Measurements from ENCODE around the gene ZNF516.

The ZNF516 gene

DNA sequence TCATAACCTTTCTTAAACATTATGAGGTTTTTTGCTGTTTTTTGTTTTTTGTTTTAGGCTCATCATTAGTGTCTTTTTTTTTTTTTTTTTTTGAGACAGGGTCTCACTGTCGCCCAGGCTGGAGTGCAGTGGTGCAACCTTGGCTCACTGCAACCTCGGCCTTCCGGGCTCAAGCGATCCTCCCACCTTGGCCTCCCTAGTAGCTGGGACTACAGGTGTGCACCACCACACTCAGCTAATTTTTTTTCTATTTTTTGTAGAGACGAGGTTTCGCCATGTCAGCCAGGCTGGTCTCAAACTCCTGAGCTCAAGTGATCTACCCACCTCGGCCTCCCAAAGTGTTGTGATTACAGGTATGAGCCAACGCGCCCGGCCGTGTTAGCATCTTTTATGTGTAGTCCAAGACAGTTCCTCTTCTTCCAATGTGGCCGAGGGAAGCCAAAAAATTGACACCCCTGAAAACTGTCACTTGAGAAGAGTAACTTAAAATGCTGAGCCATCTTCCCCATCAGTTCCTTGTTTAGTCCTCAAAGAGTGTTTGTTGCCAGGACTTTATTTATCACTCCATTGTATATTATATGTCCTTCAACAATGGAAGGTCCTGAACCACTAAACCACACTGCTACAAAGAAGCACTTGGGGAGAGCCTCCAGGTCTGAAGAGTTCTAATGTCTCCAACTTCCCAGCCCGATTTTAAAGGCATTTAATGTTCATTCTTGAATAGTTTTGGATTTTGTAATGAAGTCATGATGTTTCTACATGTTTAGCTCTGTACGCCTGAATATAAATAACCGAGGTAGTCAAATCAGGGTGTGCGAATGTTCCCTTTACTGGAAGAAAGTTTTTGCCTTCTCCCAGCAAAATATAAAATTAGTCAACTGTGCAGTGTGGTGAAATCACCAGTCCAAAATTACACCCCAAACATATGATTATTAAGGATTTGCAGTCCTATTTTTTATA lies 26.4 kb downstream of the ZNF516 start:
- DNase-seq (ENCODE audit: low read depth in 2 of 2): no peak

DNA sequence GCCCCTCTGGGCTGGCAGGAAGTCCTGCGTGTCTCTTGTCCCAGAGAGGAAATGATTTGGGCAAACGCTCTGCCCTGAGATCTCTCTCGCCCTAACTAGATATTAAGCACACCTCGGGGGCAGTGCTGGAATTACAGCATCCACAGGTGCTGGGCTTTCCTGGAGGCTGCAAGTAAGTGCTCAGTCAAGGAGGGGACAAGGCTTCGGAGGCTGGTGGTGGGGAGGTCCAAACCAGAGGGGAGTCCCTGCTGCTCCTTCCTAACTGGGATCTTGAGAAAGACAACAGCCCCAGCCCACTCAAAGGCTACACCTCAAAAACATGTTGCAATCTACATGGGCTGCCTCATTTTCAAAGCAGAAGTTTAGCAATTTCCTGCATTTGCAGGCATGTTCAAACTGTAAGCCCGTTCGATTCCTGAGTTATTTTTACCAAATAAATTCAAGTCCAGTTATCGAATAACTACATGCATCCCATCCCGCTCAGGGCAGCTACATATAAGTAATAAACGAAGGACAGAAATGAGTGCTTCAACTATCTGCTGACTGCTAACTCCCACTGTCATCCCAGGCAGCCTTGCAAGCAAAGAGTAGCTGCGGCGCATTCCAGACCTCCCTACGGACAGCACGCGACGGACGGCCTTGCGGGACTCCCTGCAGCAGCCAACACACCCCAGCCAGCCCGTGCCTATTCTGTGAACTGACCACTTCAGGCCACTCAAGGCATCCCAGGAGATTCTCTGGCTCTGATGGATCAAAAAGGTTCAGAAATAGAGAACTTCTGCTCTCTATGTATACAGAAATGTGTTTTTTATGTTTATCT lies 27.5 kb downstream of the ZNF516 start:
- DNase-seq (ENCODE audit: low read depth in 2 of 2): no peak

DNA sequence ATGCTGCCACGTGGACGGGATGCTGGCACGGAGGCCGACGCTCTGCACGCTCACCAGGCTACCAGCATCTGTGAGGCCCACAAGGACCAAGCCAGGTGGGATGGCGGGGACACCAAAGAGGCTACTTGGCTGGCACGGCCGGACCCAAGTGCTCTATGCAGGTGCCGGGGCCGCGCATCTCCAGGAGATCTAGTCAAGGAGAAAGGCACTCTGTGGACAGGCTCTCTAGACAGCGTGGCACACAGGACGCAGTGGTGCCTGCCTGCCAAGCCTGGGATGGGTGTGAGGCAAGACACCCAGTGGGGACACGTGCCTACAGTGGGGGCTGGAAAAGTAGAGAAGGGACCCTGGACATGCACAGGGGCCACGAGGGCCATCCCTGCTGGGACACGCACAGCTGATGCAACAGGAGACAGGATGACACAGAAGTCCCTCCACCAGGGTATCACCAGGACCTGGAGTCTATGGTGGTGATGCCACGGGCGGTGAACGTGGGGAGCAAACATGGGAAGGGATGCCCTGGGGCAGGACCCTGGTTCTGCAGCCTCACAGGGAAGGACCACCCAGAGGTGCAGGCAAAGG lies 28.5 kb downstream of the ZNF516 start:
- DNase-seq (ENCODE audit: low read depth in 2 of 2): no peak

DNA sequence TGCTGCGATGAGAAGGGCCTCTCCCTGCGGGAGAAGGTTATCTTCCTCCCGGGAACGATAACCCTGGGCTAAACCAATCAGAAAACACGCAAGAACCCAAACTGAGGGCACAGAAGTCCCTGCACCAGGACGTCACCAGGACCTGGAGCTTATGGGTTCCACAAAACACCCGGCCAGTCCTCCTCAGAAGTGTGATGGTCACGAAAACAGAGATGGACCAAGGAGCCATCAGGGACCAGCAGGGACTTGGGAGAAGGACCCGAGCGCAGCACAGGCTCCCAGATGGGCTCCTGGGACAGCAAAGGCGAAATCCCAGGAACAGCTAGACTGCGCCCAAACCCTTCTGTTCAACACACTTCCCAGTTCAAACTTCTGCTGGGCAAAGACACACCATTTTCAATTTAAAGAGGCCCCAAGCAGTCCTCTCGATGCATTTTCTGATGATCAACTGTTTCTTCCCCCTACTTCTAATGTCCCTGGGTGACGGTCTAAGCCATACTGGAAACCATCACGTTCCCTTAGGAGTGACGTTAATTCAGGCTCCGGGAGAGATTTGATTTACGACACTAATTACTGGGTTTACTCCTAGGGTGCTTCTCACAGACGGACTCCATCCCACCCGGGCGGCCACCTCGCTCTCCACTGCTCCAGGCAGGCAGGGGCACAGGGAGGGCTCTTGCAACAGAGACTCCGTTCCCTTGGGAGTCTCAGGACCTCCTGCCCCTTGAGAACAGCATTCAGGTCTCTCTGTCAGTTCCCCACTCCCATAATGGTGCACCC lies 29.2 kb downstream of the ZNF516 start:
- DNase-seq (ENCODE audit: low read depth in 2 of 2): no peak

DNA sequence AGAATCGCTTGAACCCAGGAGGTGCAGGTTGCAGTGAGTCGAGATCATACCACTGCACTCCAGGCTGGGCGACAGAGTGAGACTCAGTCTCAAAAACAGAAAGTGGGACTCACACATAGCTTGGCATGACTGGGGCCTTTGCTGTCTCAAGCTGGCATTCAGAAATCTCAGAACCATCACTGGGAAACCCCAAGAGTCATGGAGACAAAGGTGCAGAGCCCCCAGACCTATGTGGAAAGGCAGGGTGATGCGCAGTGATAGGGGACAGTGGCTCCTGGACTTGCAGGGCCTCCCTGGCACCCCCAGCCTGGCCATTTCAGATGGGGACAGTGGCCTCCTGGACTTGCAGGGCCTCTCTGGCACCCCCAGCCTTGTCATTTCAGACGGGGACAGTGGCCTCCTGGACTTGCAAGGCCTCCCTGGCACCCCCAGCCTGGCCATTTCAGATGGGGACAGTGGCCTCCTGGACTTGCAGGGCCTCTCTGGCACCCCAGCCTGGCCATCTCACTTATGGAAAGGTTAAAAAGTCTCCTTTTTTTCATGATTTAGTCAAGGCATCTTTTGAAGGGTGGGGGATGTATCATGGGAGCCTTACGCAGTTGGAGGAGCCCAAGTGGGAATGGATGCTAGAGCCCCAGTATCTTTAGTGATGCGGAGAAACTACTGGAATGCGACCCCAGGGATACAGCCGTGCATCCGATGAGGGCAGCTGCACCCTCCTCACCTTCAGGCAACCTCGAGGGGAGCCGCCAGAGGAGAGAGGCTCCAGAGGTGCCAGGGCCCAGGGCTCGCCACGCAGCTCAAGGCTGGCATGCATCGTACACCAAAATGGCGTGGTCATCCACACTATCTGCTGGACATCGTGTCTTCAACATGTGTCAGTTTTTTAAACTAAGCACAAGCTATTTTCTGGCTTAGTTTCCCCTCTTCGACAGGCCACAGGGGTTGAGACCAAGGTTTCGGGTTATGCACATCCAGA lies 30.5 kb downstream of the ZNF516 start:
- DNase-seq (ENCODE audit: low read depth in 2 of 2): no peak

DNA sequence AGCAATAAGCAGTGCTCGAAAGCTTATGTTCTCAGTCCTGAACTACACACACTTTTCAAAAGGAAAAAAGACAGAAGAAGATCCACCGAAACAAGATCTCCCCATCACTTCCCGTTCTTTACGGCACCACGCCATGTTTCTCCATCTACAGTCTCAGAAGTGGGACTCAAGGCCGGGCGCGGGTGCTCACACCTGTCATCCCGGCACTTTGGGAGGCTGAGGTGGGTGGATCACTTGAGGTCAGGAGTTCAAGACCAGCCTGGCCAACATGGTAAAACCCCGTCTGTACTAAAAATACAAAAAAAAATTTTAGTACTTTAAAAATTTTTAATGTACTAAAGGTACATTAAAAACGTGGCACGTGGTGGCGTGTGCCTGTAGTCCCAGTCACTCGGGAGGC lies 31.2 kb downstream of the ZNF516 start:
- no peak for DNase-seq (ENCODE audit: low read depth in 2 of 2)

DNA sequence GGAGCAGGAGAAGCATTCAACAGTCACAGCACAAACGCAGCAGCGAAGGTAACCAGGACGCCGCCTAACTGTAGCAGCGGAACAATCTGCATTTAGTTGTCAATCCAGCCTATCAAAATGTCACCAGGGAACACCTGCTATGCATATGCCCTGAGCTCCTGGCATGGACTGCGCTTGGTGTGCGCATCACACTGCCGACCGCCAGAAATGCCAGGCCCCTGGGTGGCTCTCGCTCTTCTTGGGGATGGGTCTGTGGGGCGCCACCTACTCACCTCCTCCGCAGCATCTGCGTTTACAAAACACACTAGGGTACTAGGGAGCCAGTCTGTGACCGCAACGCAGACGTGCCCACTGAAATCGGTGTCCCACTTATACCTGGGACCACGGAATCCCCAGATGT lies 31.7 kb downstream of the ZNF516 start:
- no peak for DNase-seq (ENCODE audit: low read depth in 2 of 2)

DNA sequence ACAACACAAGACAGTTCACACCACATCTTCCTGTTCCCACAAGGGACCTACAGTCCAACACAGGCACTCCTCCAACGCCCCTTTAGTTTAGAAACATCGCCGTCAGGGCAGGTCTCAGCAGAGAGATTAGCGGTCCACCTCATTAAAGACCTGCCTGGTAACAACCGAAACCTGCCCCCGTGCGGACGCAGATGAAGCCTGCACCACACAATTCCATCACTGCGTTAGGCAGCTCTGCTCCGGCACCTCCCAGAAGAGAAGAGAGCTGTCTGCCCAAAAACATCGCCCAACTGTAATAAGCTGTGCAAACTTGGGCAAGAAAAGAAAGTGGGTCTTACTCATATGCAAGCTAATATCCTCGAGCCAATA lies 32.7 kb downstream of the ZNF516 start:
- DNase-seq (ENCODE audit: low read depth in 2 of 2): no peak

DNA sequence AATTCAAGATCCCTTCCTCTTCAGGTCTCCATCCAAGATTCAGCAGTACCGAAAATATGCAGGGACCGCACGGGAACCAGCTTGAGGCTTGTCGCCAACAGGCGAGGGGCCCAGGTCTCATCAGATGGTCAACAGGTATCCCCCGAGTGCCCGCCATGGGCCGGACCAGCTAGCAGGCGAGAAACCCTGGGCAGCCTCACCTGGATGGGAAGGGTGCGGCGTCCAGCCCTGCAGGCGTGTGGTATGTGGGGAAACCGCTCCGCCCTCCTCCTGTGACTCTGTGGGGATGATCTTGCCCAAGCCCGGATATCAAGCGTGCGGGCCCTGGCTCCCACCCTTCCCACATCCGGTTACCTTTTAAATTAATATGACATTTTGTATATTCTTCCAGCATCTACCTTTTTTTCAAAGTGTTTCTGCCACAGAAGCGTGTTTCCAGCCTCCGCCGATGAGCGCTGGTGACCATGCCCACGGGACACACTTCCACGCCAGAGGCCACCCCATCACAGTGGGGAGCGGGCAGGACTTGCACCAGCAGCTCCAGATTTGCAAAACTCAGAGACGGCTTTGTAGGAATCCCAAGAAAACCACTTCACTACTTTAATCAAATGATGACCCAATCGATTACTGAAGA lies 33.2 kb downstream of the ZNF516 start:
- no peak for DNase-seq (ENCODE audit: low read depth in 2 of 2)

DNA sequence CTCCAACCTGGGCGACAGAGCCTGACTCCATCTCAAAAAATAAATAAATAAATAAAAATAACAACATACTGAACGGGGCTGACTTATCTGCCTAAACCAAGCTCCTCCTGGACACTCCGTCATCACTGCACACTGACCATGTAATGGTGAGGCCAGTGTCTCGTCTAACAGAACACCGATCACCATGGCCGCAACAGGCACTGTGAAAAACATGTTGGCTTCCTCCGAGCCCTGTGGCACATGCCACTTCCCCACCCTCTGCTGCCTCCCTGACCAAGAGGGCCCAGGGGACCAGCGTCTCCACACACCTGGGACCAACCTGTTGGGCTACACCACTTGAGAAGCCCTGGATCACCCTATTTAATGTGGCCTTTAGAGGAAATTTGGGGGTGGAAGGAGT lies 33.9 kb downstream of the ZNF516 start:
- no peak for DNase-seq (ENCODE audit: low read depth in 2 of 2)

DNA sequence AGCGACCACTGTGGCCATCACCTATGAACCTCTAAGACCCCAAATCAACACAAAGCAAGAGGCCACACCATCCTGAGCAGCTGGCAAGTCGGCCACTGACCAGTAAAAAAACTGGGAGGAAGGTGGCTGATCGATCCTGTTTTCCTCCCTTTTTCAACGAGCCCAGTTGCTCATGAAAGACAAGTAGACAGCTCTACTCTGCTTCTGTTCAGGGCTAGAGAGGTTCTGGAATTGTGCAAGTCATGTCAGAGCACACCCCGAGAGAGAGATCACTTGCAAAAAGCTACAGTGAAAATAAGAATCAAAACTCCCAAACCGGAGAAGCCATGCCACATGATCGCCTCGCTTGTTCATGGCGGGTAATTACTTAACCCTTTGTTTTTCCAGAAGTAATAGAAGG lies 34.6 kb downstream of the ZNF516 start:
- no peak for DNase-seq (ENCODE audit: low read depth in 2 of 2)

DNA sequence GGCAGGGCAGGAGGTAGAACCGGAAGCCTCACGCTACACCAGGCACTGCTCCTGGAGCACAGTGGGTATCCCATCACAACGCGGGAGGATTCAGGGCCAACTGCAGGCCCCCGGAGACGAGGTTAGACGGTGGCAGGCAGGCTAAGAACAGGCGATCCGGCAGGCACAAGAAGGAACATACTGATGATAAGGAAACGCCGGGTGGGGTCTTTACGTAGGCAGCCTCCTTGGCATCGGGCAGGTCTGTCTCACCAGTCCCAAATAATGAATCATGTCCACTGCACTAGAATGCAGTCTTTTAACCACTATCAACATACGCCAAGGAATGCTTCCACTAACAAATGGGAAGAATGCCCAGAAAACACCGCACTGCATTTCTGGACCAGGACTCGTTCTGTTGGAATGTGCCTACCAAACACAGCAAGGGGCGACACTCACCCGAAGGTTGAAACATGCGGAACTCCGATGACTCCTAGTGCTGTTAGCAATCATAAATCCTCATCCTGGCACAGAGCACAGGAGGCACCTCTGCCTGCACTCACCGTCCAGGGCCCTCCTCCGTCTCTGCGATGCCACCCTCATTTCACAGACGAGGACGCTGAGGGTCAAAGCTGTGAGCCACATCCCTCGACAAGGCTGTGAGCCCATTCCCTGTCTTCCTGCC lies 35.2 kb downstream of the ZNF516 start:
- DNase-seq (ENCODE audit: low read depth in 2 of 2): no peak

DNA sequence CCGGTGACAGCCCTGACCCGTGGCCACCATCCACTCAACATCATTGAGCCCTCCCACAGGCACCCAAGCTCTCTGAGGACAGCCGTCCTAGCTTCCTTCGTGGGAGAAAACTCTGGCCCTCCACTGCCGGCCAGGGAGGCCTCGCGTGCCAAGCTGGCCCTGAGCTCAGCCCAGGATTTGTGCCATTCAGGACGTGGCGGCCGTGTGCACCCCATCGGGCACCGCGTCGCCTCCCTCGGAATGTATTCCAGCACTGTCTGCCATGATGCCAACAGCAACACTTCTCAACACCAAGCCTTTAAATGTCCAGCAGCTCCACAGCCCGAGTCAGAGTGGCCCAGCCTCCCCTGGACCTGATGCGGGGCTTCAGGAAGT lies 35.7 kb downstream of the ZNF516 start:
- DNase-seq (ENCODE audit: low read depth in 2 of 2): no peak

DNA sequence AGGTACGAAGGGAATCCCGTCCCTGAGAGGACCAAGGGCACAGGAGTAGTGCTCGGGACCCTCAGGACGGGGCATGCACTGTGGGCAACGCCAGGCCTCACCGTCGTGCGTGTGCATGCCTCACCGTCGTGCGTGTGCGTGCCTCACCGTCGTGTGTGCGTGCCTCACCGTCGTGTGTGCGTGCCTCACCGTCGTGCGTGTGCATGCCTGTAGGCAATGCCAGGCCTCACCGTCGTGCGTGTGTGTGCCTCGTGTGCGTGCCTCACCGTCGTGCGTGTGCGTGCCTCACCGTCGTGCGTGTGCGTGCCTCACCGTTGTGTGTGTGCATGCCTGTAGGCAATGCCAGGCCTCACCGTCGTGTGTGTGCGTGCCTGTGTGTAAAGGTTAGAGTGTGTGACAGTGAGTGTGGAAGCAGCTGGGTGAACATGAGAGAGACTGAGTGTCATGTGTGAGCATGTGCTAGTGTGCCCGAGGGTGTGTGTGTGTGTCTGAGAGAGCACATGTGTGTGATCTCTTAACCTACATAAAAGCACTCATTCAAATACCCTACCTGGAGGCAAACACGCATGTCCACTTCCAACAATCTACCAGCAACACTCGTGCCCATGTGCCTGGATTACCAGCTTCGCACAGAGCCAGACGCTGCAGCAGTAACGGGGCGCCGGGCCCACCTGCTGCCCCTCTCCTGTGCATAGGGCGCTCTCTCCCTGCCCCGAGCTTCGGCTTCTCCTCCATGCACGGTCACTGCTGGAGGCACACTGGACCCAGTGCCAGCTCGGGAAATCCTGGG lies 36.3 kb downstream of the ZNF516 start:
- no peak for DNase-seq (ENCODE audit: low read depth in 2 of 2)

DNA sequence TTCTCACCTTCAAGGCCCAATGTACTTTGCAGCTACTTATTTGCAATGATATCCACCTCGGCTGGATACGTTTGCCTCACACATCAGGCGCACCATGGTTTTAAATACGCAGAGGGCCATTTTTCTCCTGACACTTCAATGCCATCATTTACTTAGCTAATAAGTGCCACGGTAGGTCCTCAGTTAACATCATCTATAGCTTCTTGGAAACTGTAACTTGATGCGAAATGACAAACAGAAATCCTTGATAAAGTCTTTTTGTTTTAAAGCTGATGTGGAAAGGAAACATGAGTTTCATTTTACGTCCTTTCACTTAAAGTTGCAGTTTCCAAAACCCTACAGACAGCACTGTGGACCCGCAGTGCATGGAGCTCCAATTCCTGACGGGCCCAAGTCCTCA lies 37.1 kb downstream of the ZNF516 start:
- DNase-seq (ENCODE audit: low read depth in 2 of 2): no peak

DNA sequence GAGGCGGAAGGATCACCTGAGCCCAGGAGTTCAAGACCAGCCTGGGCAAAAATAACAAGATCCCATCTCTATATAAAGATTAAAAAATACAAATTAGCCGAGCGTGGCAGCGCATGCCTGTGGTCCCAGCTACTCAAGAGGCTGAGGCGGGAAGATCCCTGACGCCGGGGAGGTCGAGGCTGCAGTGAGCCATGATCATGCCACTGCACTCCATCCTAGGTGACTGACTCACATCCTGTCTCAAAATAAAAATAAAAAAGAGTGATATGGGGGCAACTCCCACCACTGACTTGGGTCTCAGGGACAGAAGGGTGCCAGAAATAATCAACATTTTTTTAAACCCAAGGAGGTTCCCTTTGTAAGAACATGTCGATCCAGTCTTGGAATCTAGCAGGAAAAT lies 37.6 kb downstream of the ZNF516 start:
- DNase-seq (ENCODE audit: low read depth in 2 of 2): no peak

DNA sequence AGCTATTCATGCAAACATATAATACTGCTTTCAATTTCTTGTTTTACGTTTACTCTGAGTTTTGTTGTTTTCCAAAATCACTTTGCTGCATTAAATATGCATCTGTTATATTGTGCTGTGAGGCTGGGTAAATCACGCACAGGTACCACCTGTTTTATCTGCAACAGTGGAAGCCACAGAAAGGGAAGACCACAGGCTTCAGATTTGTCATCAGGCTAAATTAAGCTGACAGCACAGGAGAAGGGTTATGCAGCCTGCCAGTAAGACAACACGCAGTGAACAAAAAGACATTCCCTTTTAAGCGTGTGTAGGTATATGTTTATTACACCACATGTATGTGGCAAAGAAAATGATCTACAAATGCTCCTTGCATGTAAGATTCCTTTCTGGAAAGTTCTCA lies 38.2 kb downstream of the ZNF516 start:
- DNase-seq (ENCODE audit: low read depth in 2 of 2): no peak

DNA sequence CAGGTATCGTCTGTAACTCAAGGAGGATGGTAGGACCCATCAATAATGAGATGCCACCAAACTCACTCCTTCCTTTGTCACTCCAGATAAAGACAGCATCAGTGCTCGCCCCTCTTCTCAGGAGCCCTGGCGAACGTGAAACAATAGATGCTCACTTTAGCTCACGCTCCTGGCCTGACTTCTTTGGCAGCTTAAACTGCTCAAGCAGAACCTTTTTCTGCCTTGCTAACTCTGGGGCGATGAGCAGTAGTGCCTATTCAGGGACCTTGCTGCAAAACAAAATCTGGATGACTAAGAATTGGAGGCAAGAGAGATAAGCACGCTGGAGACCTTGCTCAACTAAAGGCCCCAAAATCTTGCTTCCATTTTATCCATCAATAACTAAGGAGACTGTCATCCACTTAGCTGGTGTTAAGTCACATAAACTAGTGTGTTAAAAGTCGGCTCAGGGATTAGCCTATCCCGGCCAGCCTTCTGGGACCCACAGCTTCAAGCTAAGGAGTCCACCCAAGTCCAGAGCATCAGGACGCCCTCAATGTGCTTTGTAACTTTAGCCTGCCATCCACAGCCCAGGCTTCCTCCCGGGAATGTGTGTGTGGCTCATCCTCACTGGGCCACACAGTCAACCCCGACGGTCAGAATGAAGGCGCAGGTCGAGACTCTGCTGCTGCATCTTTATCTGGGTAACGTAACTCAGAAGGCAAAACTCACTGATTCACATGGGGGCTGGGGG lies 38.9 kb downstream of the ZNF516 start:
- DNase-seq (ENCODE audit: low read depth in 2 of 2): no peak
